SKM-1 treated with dmso at 0.1 percent for 144 hours (cell line): Measurements from ENCODE around the gene PLCH1.
"Not testable (repeated sequence)": the region's sequence is repeated elsewhere in the genome, so short reads cannot be mapped to it uniquely, and the experiment has no call there.

ENCODE experiments used
- DNase-seq: peaks from one replicate; lab custom pipeline; 2025; ENCODE audit not compliant: unreplicated experiment; lab: John Stamatoyannopoulos, UW

PLCH1 gene

GRCh38 chr3:155646128-155646527 lies 98.7 kb downstream of the PLCH1 start:
- DNase-seq: no peak

DNA sequence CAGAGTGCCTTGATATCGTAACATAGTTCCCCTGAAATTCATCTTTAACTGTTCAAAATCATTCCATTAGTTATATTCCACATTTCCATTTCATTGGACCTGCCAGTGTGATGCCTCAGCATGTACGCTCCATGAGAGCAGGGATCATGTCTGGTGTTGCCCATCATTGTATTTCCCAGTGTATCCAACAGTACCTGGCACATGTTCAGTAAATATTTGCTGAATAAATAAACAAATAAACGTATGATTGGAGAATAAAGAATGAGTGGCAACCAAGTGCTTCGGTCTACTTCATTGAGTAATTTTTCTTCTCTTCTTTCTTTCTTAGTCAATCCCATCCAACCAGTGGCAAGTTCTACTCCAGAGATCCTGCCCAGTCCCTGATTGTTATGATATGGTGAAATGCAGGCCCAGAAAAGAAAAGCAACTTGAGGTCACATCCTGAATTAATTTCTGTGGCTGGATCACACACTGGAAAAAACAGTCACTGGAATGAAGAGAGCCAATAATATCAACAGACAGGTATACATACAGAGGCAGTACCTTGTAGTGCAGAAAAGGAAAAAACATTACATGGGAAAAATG lies 101.2 kb downstream of the PLCH1 start:
- no peak for DNase-seq

DNA sequence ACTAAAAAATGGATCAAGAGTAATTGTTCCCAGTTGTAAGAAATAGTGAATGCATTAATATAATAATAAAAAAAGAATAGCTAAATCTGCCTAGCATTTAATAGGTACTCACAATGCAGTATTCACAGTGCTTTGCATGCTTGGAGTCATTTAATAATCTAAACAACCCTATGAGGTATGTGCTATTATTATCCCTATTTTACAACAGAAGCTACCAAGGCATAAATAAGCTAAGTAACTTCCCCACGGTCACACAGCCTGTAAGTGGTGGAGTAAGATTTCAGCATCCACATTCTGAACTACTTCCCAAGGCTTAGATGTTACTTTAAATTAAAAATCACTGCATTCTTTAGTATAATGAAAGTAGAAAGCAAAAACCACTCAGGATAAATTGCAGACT lies 102.9 kb downstream of the PLCH1 start:
- no peak for DNase-seq

GRCh38 chr3:155640098-155640497 lies 104.8 kb downstream of the PLCH1 start:
- DNase-seq: no peak

DNA sequence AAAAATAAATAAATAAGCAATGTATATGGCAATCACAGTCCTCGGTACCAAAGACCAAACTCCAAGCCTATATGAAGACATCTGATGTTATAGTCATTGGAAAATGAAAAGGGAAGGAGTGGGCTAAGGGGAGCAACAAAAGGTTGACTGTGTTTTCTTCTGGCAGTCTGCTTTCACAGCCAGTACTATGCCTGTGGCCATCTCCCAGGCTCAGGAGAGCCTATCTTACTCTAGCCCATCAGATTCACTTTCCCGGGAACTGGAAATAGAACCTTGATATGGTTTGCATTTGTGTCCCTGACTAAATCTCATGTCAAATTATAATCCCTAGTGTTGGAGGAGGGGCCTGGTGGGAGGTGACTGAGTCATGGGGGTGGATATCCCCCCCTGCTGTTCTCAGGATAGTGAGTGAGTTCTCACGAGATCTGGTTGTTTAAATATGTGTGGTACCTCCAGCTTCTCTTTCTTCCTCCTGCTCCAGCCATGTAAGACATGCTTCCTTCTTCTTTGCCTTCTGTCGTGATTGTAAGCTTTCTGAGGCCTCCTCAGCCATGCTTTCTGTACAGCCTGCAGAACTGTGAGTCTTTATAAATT lies 105.3 kb downstream of the PLCH1 start:
- no peak for DNase-seq

GRCh38 chr3:155638461-155638860 lies 106.4 kb downstream of the PLCH1 start:
- DNase-seq: not testable (repeated sequence)

DNA sequence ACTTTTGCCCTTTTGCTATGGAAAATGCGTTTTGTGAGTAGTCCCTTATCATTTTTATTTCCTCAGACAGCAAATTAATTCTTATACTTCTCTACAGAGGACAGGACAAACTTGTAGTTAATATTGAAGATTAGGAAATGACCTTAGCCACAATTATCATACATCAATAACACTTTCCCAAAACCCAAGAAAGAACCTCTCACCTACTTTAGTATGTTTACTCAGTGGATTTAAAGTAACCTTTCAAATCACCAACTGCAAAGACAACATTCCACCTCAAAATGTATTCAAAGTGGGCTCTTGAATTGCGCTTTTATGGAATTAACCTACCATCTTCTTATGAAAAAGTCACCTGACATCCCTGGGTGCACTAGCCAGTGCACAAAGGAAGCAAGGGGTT lies 107.3 kb downstream of the PLCH1 start:
- DNase-seq: no peak

- no peak for DNase-seq
Measured at GRCh38 chr3:155635056-155635455, 109.8 kb downstream of the PLCH1 start.

- no peak for DNase-seq
Measured at GRCh38 chr3:155634121-155634719, 110.7 kb downstream of the PLCH1 start.

DNA sequence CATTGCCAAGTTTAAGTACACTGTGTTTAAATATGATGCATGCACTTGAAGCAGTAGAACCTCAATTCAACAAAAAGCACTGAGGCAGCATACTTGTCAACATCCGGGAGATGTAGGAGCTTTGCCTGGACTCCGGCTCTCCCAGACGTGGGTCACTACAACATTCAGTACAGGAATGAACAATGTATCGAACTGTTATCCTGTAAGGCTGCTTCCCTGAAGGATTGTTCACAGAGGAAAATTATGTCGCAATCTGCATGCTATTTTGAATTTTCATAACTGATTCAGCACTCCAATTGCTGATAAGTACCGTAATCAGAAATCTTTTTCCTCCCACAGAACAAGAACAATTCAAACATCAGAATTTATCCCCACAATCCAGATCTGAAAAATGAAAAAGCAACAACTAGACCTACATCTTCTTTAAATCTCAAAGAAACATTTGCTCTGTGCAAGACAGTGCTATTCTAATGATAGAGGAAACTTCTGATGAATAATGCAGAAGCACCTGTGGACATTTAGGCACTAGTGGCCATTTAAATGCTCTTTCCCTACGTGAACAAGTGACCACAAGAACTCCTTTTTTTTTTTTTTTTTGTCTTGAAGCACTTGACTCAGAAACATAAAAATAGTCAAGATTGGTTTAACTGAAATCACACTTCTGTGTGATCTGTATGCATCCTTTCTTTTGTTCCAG lies 113.4 kb downstream of the PLCH1 start:
- no peak for DNase-seq

DNA sequence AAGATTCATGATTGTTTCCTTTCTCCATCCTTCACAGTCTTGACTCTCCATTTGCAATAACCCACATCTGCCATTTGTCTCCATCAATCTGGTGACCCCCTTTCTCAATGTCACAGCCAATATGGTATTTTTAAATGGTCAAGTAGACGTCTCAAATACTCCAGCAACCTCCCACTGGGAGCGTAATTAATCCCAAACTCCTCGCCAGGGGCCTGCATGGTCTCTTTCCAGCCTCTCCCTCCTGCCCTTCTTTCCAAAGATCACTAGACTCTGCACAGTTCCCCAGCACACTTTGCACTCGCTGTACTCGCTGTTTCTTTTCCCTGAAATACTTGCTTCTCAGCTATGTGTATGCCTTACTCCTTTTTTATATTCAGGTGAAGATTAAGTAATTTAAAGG lies 115.3 kb downstream of the PLCH1 start:
- DNase-seq: no peak

DNA sequence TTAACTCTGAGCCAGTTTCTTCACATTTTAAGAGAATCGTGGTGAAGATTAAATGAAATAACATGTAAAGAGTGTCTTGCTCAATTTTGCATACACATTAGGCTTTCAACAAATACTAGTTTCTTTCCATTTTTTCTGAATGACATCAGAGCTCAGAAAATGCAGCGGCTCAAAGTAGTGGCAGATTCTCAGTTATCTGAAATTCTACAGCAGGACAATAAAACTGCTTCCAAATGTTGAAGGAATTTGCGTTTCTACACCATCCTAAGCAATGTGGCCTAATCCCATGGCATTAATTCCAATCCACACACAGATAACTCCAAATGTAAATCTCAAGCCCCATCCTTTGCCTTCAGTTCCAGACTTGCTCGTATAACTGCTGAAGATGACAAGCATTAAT lies 115.8 kb downstream of the PLCH1 start:
- DNase-seq: no peak

DNA sequence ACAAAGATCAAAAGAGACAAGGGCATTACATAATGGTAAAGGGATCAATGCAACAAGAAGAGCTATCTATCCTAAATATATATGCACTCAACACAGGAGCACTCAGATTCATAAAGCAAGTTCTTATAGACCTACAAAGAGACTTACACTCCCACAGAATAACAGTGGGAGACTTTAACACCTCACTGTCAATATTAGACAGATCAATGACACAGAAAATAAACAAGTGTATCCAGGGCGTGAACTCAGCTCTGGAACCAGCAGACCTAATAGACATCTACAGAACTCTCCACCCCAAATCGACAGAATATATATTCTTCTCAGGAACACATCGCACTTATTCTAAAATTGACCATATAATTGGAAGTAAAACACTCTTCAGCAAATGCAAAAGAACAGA lies 122.2 kb downstream of the PLCH1 start:
- not testable (repeated sequence) for DNase-seq

- not testable (repeated sequence) for DNase-seq
Measured at GRCh38 chr3:155620552-155620951, 124.3 kb downstream of the PLCH1 start.

DNA sequence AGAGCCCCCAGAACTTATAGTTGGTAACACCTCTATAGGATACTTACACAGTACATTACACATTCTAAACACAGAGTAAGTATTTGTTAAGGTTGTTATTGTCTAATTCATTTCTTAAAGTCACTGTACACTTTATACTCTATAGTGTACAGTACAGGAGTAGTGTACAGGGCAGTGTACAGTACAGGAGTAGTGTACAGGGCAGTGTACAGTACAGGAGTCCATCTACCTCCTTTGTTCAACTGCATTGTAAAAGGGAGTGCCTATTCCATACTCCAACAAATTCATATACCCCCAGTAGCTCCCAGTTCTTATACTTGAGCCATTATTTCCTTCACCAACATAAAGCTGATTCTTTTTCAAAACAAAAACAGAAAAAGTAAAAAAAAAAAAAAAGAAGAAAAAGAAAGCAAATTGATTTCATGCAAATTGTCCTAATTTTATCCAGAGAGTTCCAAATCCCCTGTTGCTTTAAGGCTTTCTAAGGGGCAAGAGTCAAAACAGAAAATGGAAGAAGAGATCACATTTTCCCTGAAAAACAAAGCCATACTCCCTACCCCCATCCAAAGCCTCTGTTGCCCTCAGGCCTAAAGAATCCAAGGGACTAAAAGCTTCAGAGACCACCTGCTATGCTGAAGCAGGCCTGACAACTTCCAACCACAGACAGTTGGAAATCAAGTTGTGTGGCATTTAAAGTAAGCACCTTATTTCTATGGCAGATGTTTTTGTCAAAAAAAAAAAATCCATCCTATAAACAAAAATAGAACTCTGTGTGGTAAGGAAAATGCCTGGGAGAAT lies 125.6 kb downstream of the PLCH1 start:
- DNase-seq: no peak

DNA sequence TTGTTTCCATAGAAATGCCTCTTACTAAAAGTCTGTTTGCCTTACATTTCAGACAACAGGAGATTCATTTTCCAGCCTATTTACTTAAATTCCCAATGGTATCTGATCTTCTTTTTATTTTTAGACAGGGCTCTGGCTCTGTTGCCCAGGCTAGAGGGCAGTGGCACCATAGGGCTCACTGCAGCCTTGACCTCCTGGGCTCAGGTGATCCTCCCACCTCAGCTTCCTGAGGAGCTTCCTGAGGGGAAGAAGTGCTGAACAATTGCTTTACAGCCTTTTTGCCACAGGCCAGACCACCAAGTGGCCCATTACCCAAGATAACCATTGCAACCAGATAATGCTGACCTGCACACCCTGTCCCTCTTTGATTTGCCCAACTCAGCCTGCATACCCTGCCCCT lies 126.3 kb downstream of the PLCH1 start:
- DNase-seq: no peak

DNA sequence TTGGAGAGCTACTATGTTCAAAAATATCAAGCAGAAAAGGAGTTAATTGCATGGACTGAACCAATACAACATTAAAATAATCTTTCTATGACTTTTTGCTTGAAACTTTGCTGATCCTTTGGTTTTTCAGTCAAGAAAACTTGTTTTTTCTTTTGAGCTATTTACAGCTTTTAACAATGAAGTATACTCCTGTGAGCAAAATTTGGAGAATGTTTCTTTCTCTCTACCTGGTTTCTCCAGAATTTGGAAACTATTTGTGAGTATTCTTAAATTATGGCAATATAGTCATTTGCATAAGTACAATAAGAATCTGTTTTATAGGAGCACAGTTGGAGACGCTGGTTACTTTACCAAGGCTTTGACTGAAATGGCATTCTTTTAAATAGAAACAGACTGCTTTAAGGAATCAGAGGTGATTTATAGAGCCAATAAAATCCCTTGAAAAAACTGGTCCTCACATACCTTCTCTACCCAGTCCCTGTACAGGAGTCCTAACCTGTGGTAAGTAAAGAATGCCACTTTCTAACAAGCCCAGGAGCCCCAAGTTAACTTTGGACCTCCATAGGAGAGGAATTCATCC lies 127.4 kb downstream of the PLCH1 start:
- no peak for DNase-seq

DNA sequence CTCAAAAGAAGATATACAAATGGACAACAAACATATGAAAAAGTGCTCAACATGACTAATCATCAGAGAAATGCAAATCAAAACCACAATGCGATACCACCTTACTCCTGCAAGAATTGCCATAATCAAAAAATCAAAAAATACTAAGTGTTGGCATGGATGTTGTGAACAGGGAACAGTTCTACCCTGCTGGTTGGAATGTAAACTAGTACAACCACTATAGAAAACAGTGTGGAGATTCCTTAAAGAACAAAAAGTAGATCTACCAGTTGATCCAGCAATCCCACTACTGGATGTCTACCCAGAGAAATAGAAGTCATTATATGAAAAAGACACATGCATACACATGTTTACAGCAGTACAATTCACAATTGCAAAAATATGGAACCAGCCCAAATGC lies 129.7 kb downstream of the PLCH1 start:
- DNase-seq: not testable (repeated sequence)

DNA sequence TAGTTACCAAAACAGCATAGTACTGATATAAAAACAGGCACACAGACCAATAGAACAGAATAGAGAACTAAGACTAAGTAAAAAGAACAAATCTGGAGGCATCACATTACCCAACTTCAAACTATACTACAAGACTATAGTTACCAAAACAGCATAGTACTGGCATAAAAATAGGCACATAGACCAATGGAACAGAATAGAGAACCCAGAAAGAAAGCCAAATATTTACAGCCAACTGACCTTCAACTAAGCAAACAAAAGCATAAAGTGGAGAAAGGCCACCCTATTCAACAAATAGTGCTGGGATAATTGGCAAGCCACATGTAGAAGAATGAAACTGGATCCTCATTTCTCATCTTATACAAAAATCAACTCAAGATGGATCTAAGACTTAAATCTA lies 130.5 kb downstream of the PLCH1 start:
- DNase-seq: not testable (repeated sequence)

DNA sequence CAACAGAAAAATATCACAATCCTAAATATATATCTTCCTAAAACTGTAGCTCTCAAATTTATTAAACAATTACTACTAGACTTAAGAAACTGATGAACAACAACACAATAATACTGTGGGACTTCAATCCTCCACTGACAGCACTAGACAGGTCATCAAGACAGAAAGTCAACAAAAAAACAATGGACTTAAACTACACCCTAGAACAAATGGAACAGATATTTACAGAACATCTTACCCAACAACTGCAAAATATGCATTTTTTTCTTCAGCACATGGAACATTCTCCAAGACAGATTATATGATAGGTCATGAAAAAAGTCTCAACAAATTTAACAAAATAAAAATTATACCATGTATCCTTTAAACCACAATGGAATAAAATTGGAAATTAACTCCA lies 133.4 kb downstream of the PLCH1 start:
- DNase-seq: no peak

DNA sequence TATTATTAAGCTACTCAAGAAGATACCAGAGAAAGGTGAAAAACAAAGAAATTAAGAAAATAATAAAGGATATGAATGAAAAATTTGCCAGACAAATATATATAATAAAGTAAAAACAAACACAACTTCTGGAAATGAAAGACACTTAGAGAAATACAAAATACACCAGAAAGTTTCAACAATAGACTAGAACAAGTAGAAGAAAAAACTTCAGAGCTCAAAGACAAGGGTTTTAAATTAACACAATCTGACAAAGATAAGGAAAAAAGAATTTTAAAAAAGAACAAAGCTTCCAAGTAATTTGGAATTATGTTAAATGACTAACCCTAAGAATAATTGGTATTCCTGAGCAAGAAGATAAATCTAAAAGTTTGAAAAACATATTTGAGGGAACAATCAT lies 135.3 kb downstream of the PLCH1 start:
- DNase-seq: no peak
